ENCODE data around the gene CSNK1G1.

DNA sequence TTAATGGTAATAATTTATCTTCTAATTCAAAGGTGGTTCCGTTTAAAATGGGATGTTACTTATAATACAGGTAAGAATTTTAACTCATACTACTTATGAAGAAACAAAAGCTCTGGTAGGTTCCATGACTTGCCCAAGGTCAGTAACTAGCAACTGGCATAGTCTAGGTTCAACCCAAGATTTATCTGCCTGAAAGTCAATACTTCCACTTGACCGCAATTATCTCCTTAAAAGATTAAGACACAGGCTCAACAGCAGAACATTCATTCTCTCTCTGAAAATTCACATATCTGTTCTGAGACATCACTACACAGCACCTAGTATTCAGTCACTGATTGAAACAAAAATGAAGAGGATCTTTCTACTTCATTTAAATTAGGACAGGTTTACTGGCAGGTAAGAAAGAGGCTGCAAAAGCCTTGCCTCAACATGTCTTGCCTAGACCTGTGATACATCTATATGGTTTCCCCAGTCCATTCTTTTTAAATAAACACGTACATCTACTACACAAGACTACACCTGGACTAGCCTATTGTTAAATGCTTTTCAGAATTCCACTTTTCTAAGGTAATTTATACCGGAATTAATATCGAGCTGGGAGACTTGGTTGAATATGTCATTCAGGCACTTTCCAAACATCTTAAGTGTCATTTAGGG lies 1.2 kb downstream of the CSNK1G1 start:
- TF ChIP-seq GATA2 (IDR thresholded peaks at IDR 0.05; ENCODE audit: low read depth, low read length) = no peak
- TF ChIP-seq GATA3 (IDR thresholded peaks at IDR 0.05; ENCODE audit: low read depth, low read length) = no peak

Data from SH-SY5Y (cell line).